Adrenal gland (tissue), 5 donors: ENCODE measurements around the gene GATA6.

Source experiments
- POLR2A ChIP-seq, 2 donors: fragments of 450-650 bp; IDR thresholded peaks; one replicate each; pipeline ENCODE4 v1.6.1; 2017; ENCODE audit warnings: antibody characterized with exemption in 2 of 2, mild to moderate bottlenecking in 2 of 2, moderate library complexity in 1 of 2
- TF ChIP-seq, protein P1 (sequence below), 6 experiments: fragments of 450-650 bp in 4 of 6; fragments of 200-600 bp in 2 of 6; sonication (generic) in 1 of 6; IDR thresholded peaks; 1 replicate in 5 of 6; 2 replicates in 1 of 6; pipeline versions ENCODE4 v1.5.1 to v1.8.0; 2016 to 2021; ENCODE audit warnings: antibody characterized with exemption in 6 of 6, mild to moderate bottlenecking in 2 of 6, moderate library complexity in 1 of 6
- donor health status: DM: no; HTN: no; CAD: no.

DNA sequence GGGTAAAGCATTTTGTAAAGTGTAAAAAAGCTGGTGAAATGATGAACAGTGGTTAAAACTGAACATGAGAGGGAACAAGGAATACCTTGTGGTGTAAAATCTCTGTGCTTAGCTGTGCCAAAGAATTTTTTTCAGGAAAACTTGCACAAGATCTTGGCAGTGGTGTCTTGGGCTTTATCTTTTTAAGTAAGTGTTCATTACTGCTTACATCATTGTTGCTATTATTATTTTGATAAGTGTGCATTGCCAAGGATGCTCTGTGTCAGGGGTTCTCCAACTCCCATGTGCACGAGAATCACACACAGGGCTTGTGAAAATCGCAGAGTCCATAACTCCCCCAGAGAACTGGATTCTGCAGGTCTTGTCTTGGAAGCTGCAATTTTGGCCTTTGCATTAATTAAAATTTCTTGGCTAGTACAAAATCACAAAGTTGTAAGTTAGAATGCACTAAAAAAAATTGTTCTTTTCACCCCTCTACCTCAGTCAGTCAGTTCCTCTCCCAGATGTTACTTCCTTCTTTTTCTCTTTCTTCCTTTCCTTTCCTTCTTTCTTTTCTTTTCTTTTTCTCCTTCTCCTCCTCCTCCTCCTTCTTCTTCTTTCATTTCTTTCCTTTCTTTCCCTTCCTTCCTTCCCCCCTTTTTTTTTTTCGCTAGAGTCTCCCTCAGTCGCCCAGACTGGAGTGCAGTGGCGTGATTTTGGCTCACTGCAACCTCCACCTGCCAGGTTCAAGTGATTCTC lies 37.8 kb downstream of the GATA6 start:
- TF ChIP-seq, protein P1, sequence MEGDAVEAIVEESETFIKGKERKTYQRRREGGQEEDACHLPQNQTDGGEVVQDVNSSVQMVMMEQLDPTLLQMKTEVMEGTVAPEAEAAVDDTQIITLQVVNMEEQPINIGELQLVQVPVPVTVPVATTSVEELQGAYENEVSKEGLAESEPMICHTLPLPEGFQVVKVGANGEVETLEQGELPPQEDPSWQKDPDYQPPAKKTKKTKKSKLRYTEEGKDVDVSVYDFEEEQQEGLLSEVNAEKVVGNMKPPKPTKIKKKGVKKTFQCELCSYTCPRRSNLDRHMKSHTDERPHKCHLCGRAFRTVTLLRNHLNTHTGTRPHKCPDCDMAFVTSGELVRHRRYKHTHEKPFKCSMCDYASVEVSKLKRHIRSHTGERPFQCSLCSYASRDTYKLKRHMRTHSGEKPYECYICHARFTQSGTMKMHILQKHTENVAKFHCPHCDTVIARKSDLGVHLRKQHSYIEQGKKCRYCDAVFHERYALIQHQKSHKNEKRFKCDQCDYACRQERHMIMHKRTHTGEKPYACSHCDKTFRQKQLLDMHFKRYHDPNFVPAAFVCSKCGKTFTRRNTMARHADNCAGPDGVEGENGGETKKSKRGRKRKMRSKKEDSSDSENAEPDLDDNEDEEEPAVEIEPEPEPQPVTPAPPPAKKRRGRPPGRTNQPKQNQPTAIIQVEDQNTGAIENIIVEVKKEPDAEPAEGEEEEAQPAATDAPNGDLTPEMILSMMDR (IDR thresholded peaks at IDR 0.05): no peak
- TF ChIP-seq POLR2A (IDR thresholded peaks at IDR 0.05): no peak
